Kidney epithelial cell (primary cell): ENCODE results near the gene ABHD18. TPM values are rescaled to one million over a fixed set of nuclear protein-coding genes. Genes with fewer than 3 reads are reported as not detected.
"Not testable (repeated sequence)": the region's sequence is repeated elsewhere in the genome, so short reads cannot be mapped to it uniquely, and the experiment has no call there.

Source experiments
- DNase-seq: peaks from one replicate; pipeline ENCODE4 v3.0.0-alpha.2; 2010; ENCODE audit warnings: low read depth
- H3K27me3 ChIP-seq: 2 replicates; pipeline ENCODE4 v1.6.0; 2011; ENCODE audit warnings: low read length; ENCODE audit not compliant: control insufficient read depth, insufficient read depth
- H3K36me3 ChIP-seq: 2 replicates; pipeline ENCODE4 v1.5.1; 2011; ENCODE audit warnings: low read length; ENCODE audit not compliant: control insufficient read depth, insufficient read depth
- H3K4me3 ChIP-seq: 2 replicates; pipeline ENCODE4 v1.5.1; 2011; ENCODE audit warnings: low read depth, mild to moderate bottlenecking, control low read depth, low read length
- CTCF ChIP-seq: IDR thresholded peaks from 2 replicates; pipeline ENCODE4 v1.5.1; 2011; ENCODE audit warnings: mild to moderate bottlenecking, moderate library complexity, low read length, control low read depth, inconsistent platforms; ENCODE audit not compliant: insufficient read depth, poor library complexity, severe bottlenecking
- total RNA-seq: library from RNA; depleted of rRNA; stranded (reverse); fragments of >200 nt; gene quantifications from 2 replicates; pipeline ENCODE4 v1.2.3, GENCODE V29; 2015

The ABHD18 gene
- total RNA-seq, 1 donor from 2014 or later: 8.4 TPM

- Histone ChIP-seq H3K36me3 (no peaks in the 10 kb centered on the region), H3K4me3 (no peak overlapping the region), H3K27me3 (no peaks in the 10 kb centered on the region)
- TF ChIP-seq CTCF: no peak
- DNase-seq: no peak
Measured at GRCh38 chr4:127982445-127982844, 17.2 kb downstream of the ABHD18 start.

GRCh38 chr4:127985989-127986388, 20.8 kb downstream of the ABHD18 start:
- Histone ChIP-seq H3K4me3 (no peak overlapping the region), H3K27me3 (no peaks in the 10 kb centered on the region), H3K36me3 (no peaks in the 10 kb centered on the region)
- no peak for DNase-seq
- no peak for TF ChIP-seq CTCF

- no peak overlapping the region for H3K4me3 ChIP-seq
- no peak for DNase-seq
- H3K36me3 ChIP-seq: no peaks in the 10 kb centered on the region
- TF ChIP-seq CTCF: no peak
- no peaks in the 10 kb centered on the region for H3K27me3 ChIP-seq
Measured at GRCh38 chr4:127988638-127989037, 23.4 kb downstream of the ABHD18 start.

- H3K27me3 ChIP-seq: no peaks in the 10 kb centered on the region
- TF ChIP-seq CTCF: no peak
- H3K4me3 ChIP-seq: no peak overlapping the region
- no peak for DNase-seq
- no peaks in the 10 kb centered on the region for H3K36me3 ChIP-seq
Measured at GRCh38 chr4:127993151-127993550, 27.9 kb downstream of the ABHD18 start.

- Histone ChIP-seq H3K36me3 (no peaks in the 10 kb centered on the region), H3K27me3 (no peaks in the 10 kb centered on the region), H3K4me3 (no peak overlapping the region)
- peak; percentile 5 for DNase-seq
- no peak for TF ChIP-seq CTCF
Measured at GRCh38 chr4:127995776-127996175, 30.6 kb downstream of the ABHD18 start.

- H3K36me3 ChIP-seq, H3K27me3 ChIP-seq, DNase-seq, H3K4me3 ChIP-seq: not testable (repeated sequence)
Measured at GRCh38 chr4:127996521-127996920, 31.3 kb downstream of the ABHD18 start.
